Measurements from ENCODE around the gene NUP153.

DNA sequence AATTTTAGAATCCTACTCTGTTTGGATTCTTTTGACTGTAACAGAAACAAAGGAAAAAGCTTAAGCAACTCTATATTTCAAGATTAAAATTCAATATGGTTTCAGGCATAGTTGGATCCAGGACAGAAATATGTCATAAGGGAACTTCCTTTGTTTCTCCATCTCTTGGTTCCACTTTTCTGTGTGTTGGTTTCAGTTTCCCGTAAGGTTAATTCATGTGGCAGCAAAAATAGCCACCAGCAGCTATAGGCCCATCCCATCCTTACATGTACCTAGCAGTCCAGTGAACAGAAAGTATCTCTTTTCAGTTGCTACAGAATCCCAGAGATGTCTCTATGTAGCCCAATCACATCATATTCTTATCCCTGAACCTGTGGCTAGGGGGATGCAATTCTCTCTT is 115.4 kb downstream of the NUP153 start:
- TF ChIP-seq IKZF1 (conservative IDR thresholded peaks at IDR 0.05) (no peak), EZH2 (IDR thresholded peaks at IDR 0.05; ENCODE audit: borderline replicate concordance, control insufficient read depth, low read depth, low read length) (no peak), RFX5 (IDR thresholded peaks at IDR 0.05; ENCODE audit: low read depth, low read length) (no peak), EP300 (IDR thresholded peaks at IDR 0.05; ENCODE audit: borderline replicate concordance in 1 of 2, control insufficient read depth in 1 of 2, low read depth in 2 of 2, low read length in 2 of 2) (no peak), JUND (IDR thresholded peaks at IDR 0.05; ENCODE audit: low read depth, low read length) (no peak), PAX5 (IDR thresholded peaks at IDR 0.05; ENCODE audit: borderline replicate concordance, low read depth, low read length) (no peak), POU2F2 (IDR thresholded peaks at IDR 0.05; ENCODE audit: borderline replicate concordance, low read depth, low read length) (no peak), ZZZ3 (IDR thresholded peaks at IDR 0.05; ENCODE audit: control insufficient read depth, insufficient read length, low read depth) (no peak), POLR2AphosphoS5 (IDR thresholded peaks at IDR 0.05; ENCODE audit: low read length) (no peak), STAT1 (conservative IDR thresholded peaks at IDR 0.05) (no peak), CBX3 (IDR thresholded peaks at IDR 0.05; ENCODE audit: borderline replicate concordance, low read depth) (no peak), POLR2A (IDR thresholded peaks at IDR 0.05; ENCODE audit: low read depth, low read length) (no peak)
- TF ChIP-seq, protein P1, sequence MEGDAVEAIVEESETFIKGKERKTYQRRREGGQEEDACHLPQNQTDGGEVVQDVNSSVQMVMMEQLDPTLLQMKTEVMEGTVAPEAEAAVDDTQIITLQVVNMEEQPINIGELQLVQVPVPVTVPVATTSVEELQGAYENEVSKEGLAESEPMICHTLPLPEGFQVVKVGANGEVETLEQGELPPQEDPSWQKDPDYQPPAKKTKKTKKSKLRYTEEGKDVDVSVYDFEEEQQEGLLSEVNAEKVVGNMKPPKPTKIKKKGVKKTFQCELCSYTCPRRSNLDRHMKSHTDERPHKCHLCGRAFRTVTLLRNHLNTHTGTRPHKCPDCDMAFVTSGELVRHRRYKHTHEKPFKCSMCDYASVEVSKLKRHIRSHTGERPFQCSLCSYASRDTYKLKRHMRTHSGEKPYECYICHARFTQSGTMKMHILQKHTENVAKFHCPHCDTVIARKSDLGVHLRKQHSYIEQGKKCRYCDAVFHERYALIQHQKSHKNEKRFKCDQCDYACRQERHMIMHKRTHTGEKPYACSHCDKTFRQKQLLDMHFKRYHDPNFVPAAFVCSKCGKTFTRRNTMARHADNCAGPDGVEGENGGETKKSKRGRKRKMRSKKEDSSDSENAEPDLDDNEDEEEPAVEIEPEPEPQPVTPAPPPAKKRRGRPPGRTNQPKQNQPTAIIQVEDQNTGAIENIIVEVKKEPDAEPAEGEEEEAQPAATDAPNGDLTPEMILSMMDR (IDR thresholded peaks at IDR 0.05 in 2 of 3, conservative IDR thresholded peaks at IDR 0.05 in 1 of 3; ENCODE audit: control insufficient read depth in 2 of 3, extremely low read depth in 1 of 3, insufficient read depth in 1 of 3, low read depth in 3 of 3, low read length in 3 of 3) = no peak
- TF ChIP-seq, protein P2, sequence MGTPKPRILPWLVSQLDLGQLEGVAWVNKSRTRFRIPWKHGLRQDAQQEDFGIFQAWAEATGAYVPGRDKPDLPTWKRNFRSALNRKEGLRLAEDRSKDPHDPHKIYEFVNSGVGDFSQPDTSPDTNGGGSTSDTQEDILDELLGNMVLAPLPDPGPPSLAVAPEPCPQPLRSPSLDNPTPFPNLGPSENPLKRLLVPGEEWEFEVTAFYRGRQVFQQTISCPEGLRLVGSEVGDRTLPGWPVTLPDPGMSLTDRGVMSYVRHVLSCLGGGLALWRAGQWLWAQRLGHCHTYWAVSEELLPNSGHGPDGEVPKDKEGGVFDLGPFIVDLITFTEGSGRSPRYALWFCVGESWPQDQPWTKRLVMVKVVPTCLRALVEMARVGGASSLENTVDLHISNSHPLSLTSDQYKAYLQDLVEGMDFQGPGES (IDR thresholded peaks at IDR 0.05) = no peak

Measured in GM12878 (cell line).